H1 (cell line): ENCODE measurements around the gene TGFBRAP1. TPM values are rescaled to one million over a fixed set of nuclear protein-coding genes. Genes with fewer than 3 reads are reported as not detected.

Source experiments
- EGR1 ChIP-seq: IDR thresholded peaks from 2 replicates; pipeline ENCODE4 v1.6.1; 2011; ENCODE audit warnings: low read depth, low read length, borderline replicate concordance
- polyA plus RNA-seq, 7 experiments: library from polyadenylated mRNA; depleted of rRNA in 3 of 7; stranded (reverse) in 5 of 7; unstranded in 2 of 7; fragments of >200 nt in 5 of 7; fragments of 200-250 nt in 2 of 7; gene quantifications; 1 replicate in 5 of 7; 2 replicates in 1 of 7; 4 replicates in 1 of 7; pipeline versions ENCODE4 v1.2.1 to v1.2.3, GENCODE V29; 2011 to 2013; ENCODE audit warnings: missing spikeins in 2 of 7, mixed read lengths in 2 of 7
- total RNA-seq: library from RNA; stranded (reverse); fragmentation: NEBNext Ultra II Directional; extraction: Animal tissue kit (Norgen Biotek cat#: 25700); gene quantifications from 2 replicates; pipeline ENCODE4 v1.2.1, GENCODE V29; 2021

The TGFBRAP1 gene
- total and polyA plus RNA-seq, 2 of the 8 experiments (the other 6 are each of a cell fraction or from before 2014, with no cell fraction given), result 11.2 to 20.2 TPM

GRCh38 chr2:105308382-105309146 is 21.0 kb downstream of the TGFBRAP1 start (continued):
- no peak for TF ChIP-seq EGR1
